ENCODE results near the gene S100A3. TPM values are rescaled to one million over a fixed set of nuclear protein-coding genes. Genes with fewer than 3 reads are reported as not detected.

Gene S100A3
- total RNA-seq, 4 donors from 2014 or later, result 0.69 to 6.0 (median 1.1) TPM; not detected in 1

DNA sequence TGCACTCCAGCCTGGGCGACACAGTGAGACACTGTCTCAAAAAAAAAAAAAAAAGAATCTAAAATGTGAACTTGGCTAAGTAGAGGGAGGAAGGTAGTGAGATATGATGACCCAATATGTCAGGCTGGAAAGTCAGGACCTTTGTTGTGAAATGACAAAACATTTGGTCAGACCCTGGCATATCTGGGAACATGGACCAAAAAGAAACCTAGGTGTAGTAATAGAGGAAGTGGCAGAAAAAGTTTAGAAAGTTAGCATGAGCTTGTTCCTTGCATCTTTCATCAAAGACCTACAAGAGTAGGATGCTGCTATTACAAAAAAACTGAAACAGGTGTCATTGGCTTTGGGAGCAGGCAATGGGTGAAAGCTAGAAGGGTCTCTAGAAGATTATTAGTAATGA is 7.3 kb upstream of the S100A3 start:
- Histone ChIP-seq H3K36me3 (no peaks in the 10 kb centered on the region), H3K27me3 (no peaks in the 10 kb centered on the region), H3K4me1 (peaks cover 4 to 25% (median 14%) of the 10 kb centered on the region in 3 donors), H3K27ac (no peak overlapping the region), H3K9me3 (no peaks in the 10 kb centered on the region), H3K4me3 (no peak overlapping the region)
- no peak for ATAC-seq
- TF ChIP-seq, protein P1, sequence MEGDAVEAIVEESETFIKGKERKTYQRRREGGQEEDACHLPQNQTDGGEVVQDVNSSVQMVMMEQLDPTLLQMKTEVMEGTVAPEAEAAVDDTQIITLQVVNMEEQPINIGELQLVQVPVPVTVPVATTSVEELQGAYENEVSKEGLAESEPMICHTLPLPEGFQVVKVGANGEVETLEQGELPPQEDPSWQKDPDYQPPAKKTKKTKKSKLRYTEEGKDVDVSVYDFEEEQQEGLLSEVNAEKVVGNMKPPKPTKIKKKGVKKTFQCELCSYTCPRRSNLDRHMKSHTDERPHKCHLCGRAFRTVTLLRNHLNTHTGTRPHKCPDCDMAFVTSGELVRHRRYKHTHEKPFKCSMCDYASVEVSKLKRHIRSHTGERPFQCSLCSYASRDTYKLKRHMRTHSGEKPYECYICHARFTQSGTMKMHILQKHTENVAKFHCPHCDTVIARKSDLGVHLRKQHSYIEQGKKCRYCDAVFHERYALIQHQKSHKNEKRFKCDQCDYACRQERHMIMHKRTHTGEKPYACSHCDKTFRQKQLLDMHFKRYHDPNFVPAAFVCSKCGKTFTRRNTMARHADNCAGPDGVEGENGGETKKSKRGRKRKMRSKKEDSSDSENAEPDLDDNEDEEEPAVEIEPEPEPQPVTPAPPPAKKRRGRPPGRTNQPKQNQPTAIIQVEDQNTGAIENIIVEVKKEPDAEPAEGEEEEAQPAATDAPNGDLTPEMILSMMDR (IDR thresholded peaks at IDR 0.05), result no peak
- TF ChIP-seq EP300 (IDR thresholded peaks at IDR 0.05), result no peak
- no peak for TF ChIP-seq POLR2AphosphoS5 (IDR thresholded peaks at IDR 0.05)
- no peak for TF ChIP-seq POLR2A (IDR thresholded peaks at IDR 0.05)
- no CpG with 5 or more reads among the region's 1 CpG for WGBS, 2 donors (ENCODE audit: low coverage in 1 of 2)

DNA sequence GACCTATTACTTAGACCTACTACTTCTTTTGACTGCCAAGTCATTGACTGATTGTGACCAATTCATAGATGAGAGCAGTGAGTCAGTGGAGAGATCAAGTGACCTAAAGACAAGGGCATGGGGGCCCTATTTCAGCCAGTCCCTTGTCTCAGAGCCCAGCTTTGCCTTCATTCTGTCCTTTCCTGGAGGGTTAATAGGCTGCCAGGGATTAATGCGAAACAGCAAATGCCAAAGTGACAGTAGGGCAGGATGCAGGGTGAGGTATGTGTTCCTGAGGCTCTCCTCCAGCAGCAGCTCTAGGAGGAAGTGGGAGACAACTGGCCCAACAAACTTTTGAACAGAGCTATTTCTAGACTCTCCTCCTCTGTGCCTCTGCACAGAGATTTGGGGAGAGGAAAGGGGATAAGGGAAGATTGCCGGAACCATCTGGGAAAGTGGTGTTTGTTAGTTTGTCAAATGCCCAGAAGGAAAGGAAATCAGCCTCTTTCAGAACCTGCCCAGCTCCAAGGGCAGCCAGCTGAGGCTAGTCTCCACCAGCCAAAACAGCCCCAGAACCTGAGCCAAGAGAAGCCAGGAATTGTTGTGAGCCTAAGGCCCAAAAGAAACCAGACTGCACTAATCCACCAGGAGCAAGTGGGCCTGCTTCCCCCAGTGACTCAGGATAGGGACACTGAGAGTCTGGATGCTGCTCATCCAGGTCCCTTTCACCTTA is 4.9 kb upstream of the S100A3 start:
- WGBS, 2 donors (ENCODE audit: low coverage in 1 of 2), result 39 to 60% methylated on average over 1 to 2 of the region's 2 CpGs
- Histone ChIP-seq H3K4me3 (no peak overlapping the region), H3K27ac (peak overlapping the region; percentile 63 to 80 (median 72)), H3K9me3 (no peaks in the 10 kb centered on the region), H3K27me3 (no peaks in the 10 kb centered on the region), H3K36me3 (no peaks in the 10 kb centered on the region), H3K4me1 (peaks cover 4 to 41% (median 24%) of the 10 kb centered on the region in 3 donors)
- TF ChIP-seq POLR2AphosphoS5 (IDR thresholded peaks at IDR 0.05) (peak; percentile 21), EP300 (IDR thresholded peaks at IDR 0.05) (no peak)
- ATAC-seq, result peak; percentile 39

DNA sequence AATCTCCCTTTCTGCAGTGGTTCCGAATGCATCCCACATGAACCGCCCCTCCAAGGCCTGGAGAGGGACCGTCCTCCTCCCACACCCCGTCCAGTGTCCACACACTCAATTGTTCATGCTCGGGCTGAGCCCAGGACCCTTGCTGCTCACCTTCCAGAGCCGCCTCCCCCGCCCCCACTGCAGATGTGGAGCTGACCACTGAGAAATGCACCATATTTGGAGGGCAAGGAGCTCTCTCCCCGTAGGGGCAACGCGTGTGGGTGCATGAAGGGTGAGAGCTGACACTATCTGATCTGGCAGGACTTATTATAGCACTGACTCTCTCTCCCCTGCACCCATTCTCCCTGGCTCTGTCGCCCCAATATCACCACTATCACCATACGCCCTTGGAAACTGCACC is 4.0 kb upstream of the S100A3 start:
- H3K4me1 ChIP-seq, result peaks cover 4 to 50% (median 33%) of the 10 kb centered on the region in 3 donors
- TF ChIP-seq, protein P1 (IDR thresholded peaks at IDR 0.05), result no peak
- TF ChIP-seq EP300 (IDR thresholded peaks at IDR 0.05), result no peak
- TF ChIP-seq POLR2AphosphoS5 (IDR thresholded peaks at IDR 0.05), result no peak
- TF ChIP-seq POLR2A (IDR thresholded peaks at IDR 0.05), result no peak
- H3K9me3 ChIP-seq, result no peaks in the 10 kb centered on the region
- peak overlapping the region in 3 of 4 donors; percentile 67 to 80 (median 77) for H3K27ac ChIP-seq
- WGBS, 2 donors (ENCODE audit: low coverage in 1 of 2), result 83% methylated on average over 3 of the region's 12 CpGs; no CpG with 5 or more reads in 1 of the 2 donors
- no peak overlapping the region for H3K4me3 ChIP-seq
- H3K27me3 ChIP-seq, result no peaks in the 10 kb centered on the region
- H3K36me3 ChIP-seq, result no peaks in the 10 kb centered on the region
- no peak for ATAC-seq

DNA sequence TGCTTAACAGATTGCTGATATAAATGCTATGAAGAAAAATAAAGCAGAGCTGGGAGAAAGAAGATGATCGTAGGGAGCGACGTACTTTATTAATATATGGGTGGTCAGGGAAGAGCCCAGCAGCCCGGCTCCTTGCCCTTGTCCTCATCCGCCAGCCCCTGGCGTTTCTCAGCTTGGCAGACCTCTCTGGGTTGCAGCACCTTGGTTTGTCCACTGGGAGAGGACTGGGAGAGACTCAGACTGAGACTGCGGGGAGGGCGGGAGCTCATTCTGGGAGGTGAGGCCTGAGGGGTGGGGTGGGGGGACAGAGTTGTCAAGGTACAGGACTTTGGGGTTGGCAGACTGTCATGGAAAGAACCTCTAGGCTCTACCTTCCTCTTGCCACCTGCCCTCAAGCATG is 3.3 kb upstream of the S100A3 start:
- no peaks in the 10 kb centered on the region for H3K36me3 ChIP-seq
- ATAC-seq, result no peak
- H3K4me3 ChIP-seq, result no peak overlapping the region
- WGBS, 2 donors (ENCODE audit: low coverage in 1 of 2), result 83% methylated on average over 3 to 6 of the region's 8 CpGs
- TF ChIP-seq, protein P1 (IDR thresholded peaks at IDR 0.05), result no peak
- TF ChIP-seq POLR2A (IDR thresholded peaks at IDR 0.05), result no peak
- no peak for TF ChIP-seq POLR2AphosphoS5 (IDR thresholded peaks at IDR 0.05)
- no peak for TF ChIP-seq EP300 (IDR thresholded peaks at IDR 0.05)
- no peaks in the 10 kb centered on the region for H3K9me3 ChIP-seq
- peaks cover 4 to 57% (median 41%) of the 10 kb centered on the region in 3 donors for H3K4me1 ChIP-seq
- no peaks in the 10 kb centered on the region for H3K27me3 ChIP-seq
- H3K27ac ChIP-seq, result peak overlapping the region in 1 of 4 donors; percentile 77

DNA sequence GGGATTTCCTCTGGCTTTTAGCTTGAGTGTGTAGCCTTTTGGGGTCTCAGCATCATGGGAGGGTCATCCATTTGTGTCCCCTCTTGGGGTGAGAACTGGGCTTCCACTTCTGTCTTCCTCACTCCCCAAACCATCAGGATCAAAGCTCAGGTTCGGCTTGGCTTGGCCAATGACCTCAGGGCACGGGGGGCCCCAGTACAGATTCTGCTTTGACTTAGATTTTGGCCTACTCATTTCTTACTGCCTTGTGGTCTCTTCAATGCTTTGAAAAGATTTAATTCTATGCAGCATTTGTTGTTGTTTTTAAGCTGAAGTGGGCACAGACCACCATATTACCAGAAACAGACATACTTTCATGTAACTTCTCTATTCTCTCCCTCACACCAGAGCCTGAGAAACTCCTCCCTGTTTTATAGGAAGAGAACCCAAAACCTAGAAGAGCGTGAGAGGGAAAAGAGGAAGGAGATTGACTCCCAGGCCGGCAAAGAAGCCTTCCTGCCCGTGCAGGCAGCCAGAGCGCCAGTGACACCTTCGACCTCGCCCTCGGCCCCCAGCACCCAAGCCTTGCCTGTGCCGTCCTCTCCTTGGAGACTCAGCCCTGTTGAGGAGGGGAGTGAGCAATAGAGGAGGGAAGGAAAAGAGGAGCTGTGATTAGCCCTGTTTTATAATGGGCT is 1.9 kb upstream of the S100A3 start:
- Histone ChIP-seq H3K4me3 (no peak overlapping the region), H3K36me3 (no peaks in the 10 kb centered on the region), H3K27ac (peak overlapping the region in 2 of 4 donors; percentile 71 to 79), H3K27me3 (no peaks in the 10 kb centered on the region), H3K4me1 (peaks cover 4 to 71% (median 55%) of the 10 kb centered on the region in 3 donors), H3K9me3 (no peaks in the 10 kb centered on the region)
- no peak for TF ChIP-seq POLR2AphosphoS5 (IDR thresholded peaks at IDR 0.05)
- TF ChIP-seq POLR2A (IDR thresholded peaks at IDR 0.05), result no peak
- TF ChIP-seq EP300 (IDR thresholded peaks at IDR 0.05), result no peak
- TF ChIP-seq, protein P1 (IDR thresholded peaks at IDR 0.05), result no peak
- 78% methylated on average over 7 of the region's 10 CpGs; no CpG with 5 or more reads in 1 of the 2 donors for WGBS, 2 donors (ENCODE audit: low coverage in 1 of 2)
- no peak for ATAC-seq

Data from gastroesophageal sphincter (tissue), 4 donors.